Skeletal muscle tissue (tissue), 4 donors: ENCODE measurements around the gene ORC4. TPM values are rescaled to one million over a fixed set of nuclear protein-coding genes. Genes with fewer than 3 reads are reported as not detected.
"Not testable (repeated sequence)": the region's sequence is repeated elsewhere in the genome, so short reads cannot be mapped to it uniquely, and the experiment has no call there.

ENCODE experiments used
- H3K27ac ChIP-seq: one replicate; pipeline ENCODE4 v1.7.0; 2013; ENCODE audit warnings: mild to moderate bottlenecking, low read depth, low read length, inconsistent platforms
- H3K27me3 ChIP-seq, 3 donors: one replicate each; pipeline ENCODE4 v1.7.0; 2013; ENCODE audit warnings: low read length in 3 of 3; ENCODE audit not compliant: control insufficient read depth in 3 of 3, insufficient read depth in 3 of 3
- H3K36me3 ChIP-seq, 3 donors: one replicate each; pipeline ENCODE4 v1.7.0; 2013; ENCODE audit warnings: low read length in 3 of 3; ENCODE audit not compliant: control insufficient read depth in 3 of 3, insufficient read depth in 3 of 3
- H3K4me1 ChIP-seq, 3 donors: one replicate each; pipeline ENCODE4 v1.7.0; 2013; ENCODE audit warnings: low read length in 3 of 3, mild to moderate bottlenecking in 3 of 3; ENCODE audit not compliant: control insufficient read depth in 3 of 3, insufficient read depth in 3 of 3
- H3K4me3 ChIP-seq, 3 donors: one replicate each; pipeline ENCODE4 v1.7.0; 2013; ENCODE audit warnings: low read length in 3 of 3
- H3K9ac ChIP-seq, 3 donors: one replicate each; pipeline ENCODE4 v1.7.0; 2013; ENCODE audit warnings: low read length in 3 of 3, mild to moderate bottlenecking in 3 of 3, moderate library complexity in 2 of 3, low read depth in 1 of 3
- H3K9me3 ChIP-seq, 3 donors: one replicate each; pipeline ENCODE4 v1.7.0; 2013; ENCODE audit warnings: low read length in 3 of 3; ENCODE audit not compliant: control insufficient read depth in 3 of 3
- total RNA-seq: library from RNA; depleted of rRNA; stranded (reverse); fragments of >200 nt; gene quantifications from one replicate; pipeline ENCODE4 v1.2.3, GENCODE V29; 2014
- donor health status: Osteomylitis.

The ORC4 gene
- total RNA-seq, 1 donor from 2014 or later = 32.4 TPM

GRCh38 chr2:148021886-148022285 lies 1.3 kb upstream of the ORC4 start:
- H3K9me3 ChIP-seq = no peaks in the 10 kb centered on the region
- H3K27ac ChIP-seq = peak overlapping the region; percentile 95
- H3K4me1 ChIP-seq = peaks cover 11 to 26% (median 18%) of the 10 kb centered on the region in 3 donors

GRCh38 chr2:148021059-148021861 lies 723 bp upstream of the ORC4 start, which contains the start of gene MBD5:
TSS of gene MBD5 (plus strand) at chr2:148021091.
- Histone ChIP-seq H3K27me3 (no peaks in the 10 kb centered on the region), H3K4me1 (peaks cover 11 to 26% (median 15%) of the 10 kb centered on the region in 3 donors), H3K27ac (peak within 1 kb of the TSS; percentile 95), H3K4me3 (peak within 1 kb of the TSS; percentile 95 to 99 (median 97)), H3K36me3 (no peaks in the 10 kb centered on the region), H3K9ac (peak within 1 kb of the TSS; percentile 91 to 94 (median 93)), H3K9me3 (no peaks in the 10 kb centered on the region)

More at GRCh38 chr2:148021886-148022285, 1.3 kb upstream of the ORC4 start:
- H3K9ac ChIP-seq = peak overlapping the region; percentile 90 to 94 (median 91)
- peak overlapping the region; percentile 91 to 95 (median 94) for H3K4me3 ChIP-seq
- no peaks in the 10 kb centered on the region for H3K27me3 ChIP-seq
- no peaks in the 10 kb centered on the region for H3K36me3 ChIP-seq

- peaks cover 6 to 11% (median 10%) of the 10 kb centered on the region in 3 donors for H3K4me1 ChIP-seq
- peak overlapping the region in 1 of 3 donors; percentile 8 for H3K9ac ChIP-seq
- no peaks in the 10 kb centered on the region for H3K9me3 ChIP-seq
- H3K27ac ChIP-seq = no peak overlapping the region
- no peaks in the 10 kb centered on the region for H3K36me3 ChIP-seq
- no peaks in the 10 kb centered on the region for H3K27me3 ChIP-seq
- H3K4me3 ChIP-seq = no peak overlapping the region
Measured at GRCh38 chr2:148014616-148015015, 5.9 kb downstream of the ORC4 start.

GRCh38 chr2:148013876-148014275 lies 6.7 kb downstream of the ORC4 start:
- Histone ChIP-seq H3K9me3 (no peaks in the 10 kb centered on the region), H3K36me3 (no peaks in the 10 kb centered on the region), H3K4me3 (no peak overlapping the region), H3K9ac (no peak overlapping the region), H3K27me3 (no peaks in the 10 kb centered on the region), H3K4me1 (peaks cover 2 to 5% (median 4%) of the 10 kb centered on the region in 3 donors), H3K27ac (no peak overlapping the region)

- H3K4me1 ChIP-seq, H3K9ac ChIP-seq, H3K36me3 ChIP-seq, H3K27me3 ChIP-seq, H3K27ac ChIP-seq, H3K4me3 ChIP-seq, H3K9me3 ChIP-seq: not testable (repeated sequence)
Measured at GRCh38 chr2:148008411-148008810, 12.1 kb downstream of the ORC4 start.

GRCh38 chr2:148007219-148007900 lies 13.2 kb downstream of the ORC4 start:
- Histone ChIP-seq H3K27me3 (no peaks in the 10 kb centered on the region), H3K4me1 (peaks cover 0 to 4% (median 0%) of the 10 kb centered on the region in 3 donors), H3K9ac (no peak overlapping the region), H3K27ac (no peak overlapping the region), H3K36me3 (no peaks in the 10 kb centered on the region), H3K4me3 (no peak overlapping the region), H3K9me3 (no peaks in the 10 kb centered on the region)

GRCh38 chr2:148006249-148007007 lies 14.1 kb downstream of the ORC4 start:
- no peaks in the 10 kb centered on the region for H3K27me3 ChIP-seq
- H3K4me1 ChIP-seq = no peaks in the 10 kb centered on the region
- H3K9ac ChIP-seq = no peak overlapping the region
- H3K9me3 ChIP-seq = no peaks in the 10 kb centered on the region
- H3K4me3 ChIP-seq = no peak overlapping the region
- H3K36me3 ChIP-seq = no peaks in the 10 kb centered on the region
- H3K27ac ChIP-seq = no peak overlapping the region

- H3K36me3 ChIP-seq, H3K9me3 ChIP-seq, H3K4me3 ChIP-seq, H3K9ac ChIP-seq, H3K27me3 ChIP-seq, H3K27ac ChIP-seq, H3K4me1 ChIP-seq: not testable (repeated sequence)
Measured at GRCh38 chr2:148002420-148002819, 18.1 kb downstream of the ORC4 start.

- no peaks in the 10 kb centered on the region for H3K9me3 ChIP-seq
- no peaks in the 10 kb centered on the region for H3K27me3 ChIP-seq
- H3K36me3 ChIP-seq = peaks cover 0 to 2% (median 0%) of the 10 kb centered on the region in 3 donors
- H3K9ac ChIP-seq = no peak overlapping the region
- peaks cover 0 to 10% (median 0%) of the 10 kb centered on the region in 3 donors for H3K4me1 ChIP-seq
- H3K27ac ChIP-seq = no peak overlapping the region
- H3K4me3 ChIP-seq = no peak overlapping the region
Measured at GRCh38 chr2:148000095-148000494, 20.4 kb downstream of the ORC4 start.
